Trophoblast cell (in vitro differentiated cells and primary cell): Measurements from ENCODE around the gene FAM13C.

Experiments used
- DNase-seq, 2 donors: peaks; one replicate each; pipeline ENCODE4 v3.0.0-alpha.2; 2016
- H2AFZ ChIP-seq: 2 replicates; pipeline ENCODE4 v1.6.1; 2013; ENCODE audit warnings: low read length, moderate library complexity, mild to moderate bottlenecking; ENCODE audit not compliant: insufficient read depth, poor library complexity
- H2AK5ac ChIP-seq: 2 replicates; pipeline ENCODE4 v1.6.1; 2013; ENCODE audit warnings: mild to moderate bottlenecking, low read length
- H2BK120ac ChIP-seq: 2 replicates; pipeline ENCODE4 v1.6.1; 2013; ENCODE audit warnings: low read length, mild to moderate bottlenecking, moderate library complexity; ENCODE audit not compliant: insufficient read depth, poor library complexity
- H2BK12ac ChIP-seq: 2 replicates; pipeline ENCODE4 v1.6.1; 2013; ENCODE audit warnings: mild to moderate bottlenecking, low read length, moderate library complexity
- H2BK5ac ChIP-seq: 2 replicates; pipeline ENCODE4 v1.6.1; 2013; ENCODE audit warnings: low read length, low read depth, moderate library complexity, mild to moderate bottlenecking; ENCODE audit not compliant: poor library complexity
- H3K14ac ChIP-seq: 2 replicates; pipeline ENCODE4 v1.6.1; 2013; ENCODE audit warnings: mild to moderate bottlenecking, low read length
- H3K18ac ChIP-seq: 2 replicates; pipeline ENCODE4 v1.6.1; 2013; ENCODE audit warnings: mild to moderate bottlenecking, low read length
- H3K23ac ChIP-seq: 2 replicates; pipeline ENCODE4 v1.6.1; 2013; ENCODE audit warnings: low read length
- H3K27ac ChIP-seq: 2 replicates; pipeline ENCODE4 v1.5.1; 2013; ENCODE audit warnings: low read depth, mild to moderate bottlenecking, inconsistent platforms, low read length, moderate library complexity
- H3K27me3 ChIP-seq: 2 replicates; pipeline ENCODE4 v1.6.1; 2013; ENCODE audit warnings: inconsistent platforms, mild to moderate bottlenecking, low read length, moderate library complexity; ENCODE audit not compliant: insufficient read depth
- H3K36me3 ChIP-seq, 2 experiments: 1 replicate in 1 of 2; 2 replicates in 1 of 2; pipeline ENCODE4 v1.6.1; 2013; ENCODE audit warnings: low read length in 2 of 2, mild to moderate bottlenecking in 2 of 2, moderate library complexity in 1 of 2; ENCODE audit not compliant: insufficient read depth in 2 of 2, control insufficient read depth in 1 of 2
- H3K4ac ChIP-seq: 2 replicates; pipeline ENCODE4 v1.6.1; 2013; ENCODE audit warnings: low read depth, mild to moderate bottlenecking, low read length, moderate library complexity
- H3K4me1 ChIP-seq, 2 experiments: 1 replicate in 1 of 2; 2 replicates in 1 of 2; pipeline ENCODE4 v1.6.1; 2013; ENCODE audit warnings: low read length in 2 of 2, mild to moderate bottlenecking in 2 of 2, moderate library complexity in 1 of 2; ENCODE audit not compliant: insufficient read depth in 2 of 2, control insufficient read depth in 1 of 2
- H3K4me2 ChIP-seq: 2 replicates; pipeline ENCODE4 v1.6.1; 2013; ENCODE audit warnings: inconsistent platforms, mild to moderate bottlenecking, low read length, moderate library complexity
- H3K4me3 ChIP-seq: 2 replicates; pipeline ENCODE4 v1.5.1; 2013; ENCODE audit warnings: mild to moderate bottlenecking, low read depth, low read length, inconsistent platforms
- H3K79me1 ChIP-seq: one replicate; pipeline ENCODE4 v1.6.1; 2013; ENCODE audit warnings: low read length
- H3K79me2 ChIP-seq: 2 replicates; pipeline ENCODE4 v1.6.1; 2013; ENCODE audit warnings: low read length, mild to moderate bottlenecking; ENCODE audit not compliant: control insufficient read depth, insufficient read depth, poor library complexity
- H3K9ac ChIP-seq: 2 replicates; pipeline ENCODE4 v1.6.1; 2013; ENCODE audit warnings: mild to moderate bottlenecking, low read length
- H3K9me3 ChIP-seq: 2 replicates; pipeline ENCODE4 v1.6.1; 2013; ENCODE audit warnings: low read depth, mild to moderate bottlenecking, control low read depth, inconsistent platforms, low read length; ENCODE audit not compliant: insufficient read depth
- H4K12ac ChIP-seq: 2 replicates; pipeline ENCODE4 v1.6.1; 2013; ENCODE audit warnings: low read depth, mild to moderate bottlenecking, low read length, moderate library complexity
- H4K8ac ChIP-seq: 2 replicates; pipeline ENCODE4 v1.6.1; 2013; ENCODE audit warnings: low read depth, mild to moderate bottlenecking, low read length, moderate library complexity
- H4K91ac ChIP-seq: one replicate; pipeline ENCODE4 v1.6.1; 2013; ENCODE audit warnings: low read depth, mild to moderate bottlenecking, low read length, moderate library complexity
- WGBS: extraction: QIAGEN DNeasy Blood & Tissue Kit; methylation state at CpG from one replicate; pipeline ENCODE4 v1.1.7; 2013; ENCODE audit warnings: missing lambda C conversion rate; ENCODE audit not compliant: insufficient read length, insufficient coverage; ENCODE audit errors: extremely low coverage; 5-methylcytosine and 5-hydroxymethylcytosine counted together

Gene FAM13C

DNA sequence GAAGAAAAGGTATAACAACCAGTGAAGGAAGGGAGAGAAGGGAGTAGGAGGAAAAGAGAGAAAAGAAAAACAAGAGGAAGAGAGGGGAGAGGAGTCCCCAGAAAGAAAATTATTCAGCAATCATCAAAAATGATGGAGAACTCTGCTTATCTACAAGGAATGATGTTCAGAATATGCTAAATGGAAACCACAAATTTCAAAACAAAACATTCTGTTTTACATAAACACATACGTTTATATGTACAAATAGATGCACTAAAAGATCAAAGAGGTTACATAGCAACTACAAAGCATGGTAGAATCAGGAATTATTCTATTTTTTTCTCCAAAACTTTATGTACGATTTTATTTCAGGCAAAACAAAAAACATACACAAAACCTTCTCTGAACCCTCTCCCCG, 91.9 kb downstream of the FAM13C start:
- Histone ChIP-seq H2BK120ac (no peak overlapping the region), H3K23ac (no peak overlapping the region), H2BK5ac (no peak overlapping the region), H3K4me2 (no peak overlapping the region), H3K9ac (no peak overlapping the region), H4K91ac (no peak overlapping the region), H2AK5ac (no peak overlapping the region), H3K18ac (no peak overlapping the region), H3K4me1 (no peaks in the 10 kb centered on the region), H3K79me2 (no peaks in the 10 kb centered on the region), H3K36me3 (no peaks in the 10 kb centered on the region), H4K12ac (no peak overlapping the region), H2AFZ (no peak overlapping the region), H3K79me1 (no peaks in the 10 kb centered on the region), H3K14ac (no peak overlapping the region), H2BK12ac (no peak overlapping the region), H3K27ac (no peak overlapping the region), H3K27me3 (no peaks in the 10 kb centered on the region), H3K9me3 (peaks cover 1% of the 10 kb centered on the region), H4K8ac (no peak overlapping the region), H3K4ac (no peak overlapping the region), H3K4me3 (no peak overlapping the region)
- WGBS, result no CpG with 5 or more reads among the region's 3 CpGs
- no peak for DNase-seq

- Histone ChIP-seq H3K23ac (no peak overlapping the region), H3K14ac (no peak overlapping the region), H3K4me2 (no peak overlapping the region), H3K18ac (no peak overlapping the region), H3K27ac (no peak overlapping the region), H4K12ac (no peak overlapping the region), H3K4me3 (no peak overlapping the region), H3K9ac (no peak overlapping the region), H3K79me1 (no peaks in the 10 kb centered on the region), H2BK5ac (no peak overlapping the region), H4K91ac (no peak overlapping the region), H2AK5ac (no peak overlapping the region), H3K4me1 (no peaks in the 10 kb centered on the region), H2AFZ (no peak overlapping the region), H3K36me3 (no peaks in the 10 kb centered on the region), H3K9me3 (peaks cover 1% of the 10 kb centered on the region), H3K27me3 (no peaks in the 10 kb centered on the region), H2BK12ac (no peak overlapping the region), H3K79me2 (no peaks in the 10 kb centered on the region), H2BK120ac (no peak overlapping the region), H3K4ac (no peak overlapping the region), H4K8ac (no peak overlapping the region)
- no CpG with 5 or more reads among the region's 6 CpGs for WGBS
- no peak for DNase-seq
Observed at GRCh38 chr10:59269651-59270050, 92.7 kb downstream of the FAM13C start.

DNA sequence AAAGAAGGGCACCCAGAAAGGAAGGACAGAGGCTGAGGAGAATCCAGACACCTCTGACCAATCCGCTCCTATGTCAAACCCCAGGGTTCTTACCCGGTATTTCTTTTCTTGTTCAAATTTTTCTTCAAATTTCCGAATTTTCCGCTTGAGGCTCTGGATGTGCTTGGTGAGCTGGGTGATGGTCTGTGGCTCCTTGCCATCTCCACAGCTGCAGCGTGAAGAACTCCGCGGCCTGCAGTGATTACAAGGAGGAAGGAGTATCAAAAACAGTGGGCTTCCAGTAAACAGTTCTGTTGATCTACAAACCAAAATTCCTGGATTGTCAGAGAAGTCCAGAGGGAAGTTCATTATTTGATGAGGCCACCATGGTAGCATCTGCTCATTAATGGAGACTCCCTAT, 93.9 kb downstream of the FAM13C start:
- no peak overlapping the region for H3K4me3 ChIP-seq

DNA sequence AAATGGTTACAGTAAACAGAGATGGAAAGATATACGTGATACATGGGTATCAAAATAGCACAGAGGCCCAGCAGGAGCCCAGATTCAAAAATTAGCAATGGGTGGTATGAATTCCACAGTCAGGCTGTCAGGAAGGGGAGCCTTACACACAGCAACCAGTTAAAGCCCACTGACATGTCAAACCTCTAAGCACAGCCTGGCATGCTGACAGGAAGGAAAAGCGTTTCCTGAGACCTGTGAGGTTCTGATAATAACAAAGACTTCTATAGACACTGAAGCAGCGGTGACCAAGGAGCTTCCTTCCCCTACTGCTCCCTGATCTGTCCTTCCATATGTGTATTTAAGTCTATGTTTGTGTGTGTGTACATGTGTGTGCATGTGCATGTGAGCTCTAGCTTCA, 96.0 kb downstream of the FAM13C start:
- Histone ChIP-seq H3K14ac (no peak overlapping the region), H3K23ac (no peak overlapping the region), H2BK12ac (no peak overlapping the region), H3K4me2 (no peak overlapping the region), H3K79me1 (no peaks in the 10 kb centered on the region), H3K4me3 (no peak overlapping the region), H3K79me2 (no peaks in the 10 kb centered on the region), H3K4ac (no peak overlapping the region), H3K9ac (no peak overlapping the region), H3K9me3 (peaks cover 1% of the 10 kb centered on the region), H3K4me1 (no peaks in the 10 kb centered on the region), H3K36me3 (no peaks in the 10 kb centered on the region), H3K27me3 (no peaks in the 10 kb centered on the region), H4K12ac (no peak overlapping the region), H2AK5ac (no peak overlapping the region), H2BK120ac (no peak overlapping the region), H2BK5ac (no peak overlapping the region), H2AFZ (no peak overlapping the region), H4K91ac (no peak overlapping the region), H3K27ac (no peak overlapping the region), H3K18ac (no peak overlapping the region), H4K8ac (no peak overlapping the region)
- WGBS, result 100% methylated on average over 1 of the region's 3 CpGs
- DNase-seq, result no peak

More for the DNA sequence above, 93.9 kb downstream of the FAM13C start:
- H3K27me3 ChIP-seq, result no peaks in the 10 kb centered on the region
- no peaks in the 10 kb centered on the region for H3K79me2 ChIP-seq
- no peak overlapping the region for H3K9ac ChIP-seq
- H4K8ac ChIP-seq, result no peak overlapping the region
- peaks cover 1% of the 10 kb centered on the region for H3K9me3 ChIP-seq
- no peak overlapping the region for H2BK5ac ChIP-seq
- no peak overlapping the region for H2BK120ac ChIP-seq
- no peak overlapping the region for H2AFZ ChIP-seq
- H4K91ac ChIP-seq, result no peak overlapping the region
- no peak overlapping the region for H3K23ac ChIP-seq
- no peak overlapping the region for H2AK5ac ChIP-seq
- no peak overlapping the region for H3K27ac ChIP-seq
- no CpG with 5 or more reads among the region's 7 CpGs for WGBS
- no peak overlapping the region for H4K12ac ChIP-seq
- H3K18ac ChIP-seq, result no peak overlapping the region
- no peak overlapping the region for H2BK12ac ChIP-seq
- no peak overlapping the region for H3K4ac ChIP-seq
- no peaks in the 10 kb centered on the region for H3K36me3 ChIP-seq
- no peak for DNase-seq
- no peaks in the 10 kb centered on the region for H3K4me1 ChIP-seq
- H3K14ac ChIP-seq, result no peak overlapping the region
- no peak overlapping the region for H3K4me2 ChIP-seq
- H3K79me1 ChIP-seq, result no peaks in the 10 kb centered on the region
